HG03521 (cell line): Measurements from ENCODE around the gene CXorf38.
"Not testable (repeated sequence)": the region's sequence is repeated elsewhere in the genome, so short reads cannot be mapped to it uniquely, and the experiment has no call there.

ENCODE experiments used
- ATAC-seq: cut with Tn5 transposase; IDR thresholded peaks from one replicate; pipeline ENCODE4 v1.9.1; 2021; ENCODE audit warnings: mild to moderate bottlenecking, moderate library complexity; ENCODE audit not compliant: unreplicated experiment

Gene CXorf38

GRCh38 chrX:40628506-40628905, 18.9 kb downstream of the CXorf38 start:
- ATAC-seq, result no peak

GRCh38 chrX:40625294-40625693, 22.1 kb downstream of the CXorf38 start:
- no peak for ATAC-seq

GRCh38 chrX:40623665-40624064, 23.7 kb downstream of the CXorf38 start:
- no peak for ATAC-seq

GRCh38 chrX:40623139-40623536, 24.2 kb downstream of the CXorf38 start, which contains the start of gene MPC1L:
Gene MPC1L (plus strand): TSS chrX:40623428. CDS start chrX:40623566, 138 bp downstream.
- no peak for ATAC-seq

- no peak for ATAC-seq
These were observed 24.8 kb downstream of the CXorf38 start for GRCh38 chrX:40622479-40623138.

- no peak for ATAC-seq
These were observed 29.8 kb downstream of the CXorf38 start for GRCh38 chrX:40617566-40617965.

GRCh38 chrX:40615976-40616375, 31.4 kb downstream of the CXorf38 start:
- ATAC-seq, result no peak

GRCh38 chrX:40612511-40612910, 34.9 kb downstream of the CXorf38 start:
- ATAC-seq, result no peak

- ATAC-seq, result no peak
These were observed 40.0 kb downstream of the CXorf38 start for GRCh38 chrX:40607381-40607780.

- ATAC-seq, result no peak
These were observed 43.9 kb downstream of the CXorf38 start for GRCh38 chrX:40603446-40603845.

GRCh38 chrX:40589616-40590321, 57.6 kb downstream of the CXorf38 start:
- ATAC-seq, result not testable (repeated sequence)

- ATAC-seq, result not testable (repeated sequence)
These were observed 59.7 kb downstream of the CXorf38 start for GRCh38 chrX:40587623-40588022.

GRCh38 chrX:40582811-40583210, 64.5 kb downstream of the CXorf38 start:
- ATAC-seq, result no peak

- ATAC-seq, result not testable (repeated sequence)
These were observed 65.2 kb downstream of the CXorf38 start for GRCh38 chrX:40582178-40582577.

- peak; percentile 3 for ATAC-seq
These were observed 65.9 kb downstream of the CXorf38 start for GRCh38 chrX:40581336-40581920.

GRCh38 chrX:40580537-40581335, 66.6 kb downstream of the CXorf38 start, which contains the start of gene ATP6AP2:
Gene ATP6AP2 (plus strand): TSS chrX:40580970. CDS start chrX:40581066, 96 bp downstream.
- ATAC-seq, result peak; percentile 95

- no peak for ATAC-seq
These were observed 67.3 kb downstream of the CXorf38 start for GRCh38 chrX:40579900-40580536.

- ATAC-seq, result no peak
These were observed 68.2 kb downstream of the CXorf38 start for GRCh38 chrX:40579141-40579540.

GRCh38 chrX:40578039-40578695, 69.2 kb downstream of the CXorf38 start:
- no peak for ATAC-seq
